Left forelimb (tissue), 1 donor: ENCODE results near the gene MATN4.

Experiments
- DNase-seq: peaks from one replicate; pipeline ENCODE4 v3.0.0-alpha.2; 2018; ENCODE audit warnings: low spot score

MATN4 gene

GRCh38 chr20:45289942-45290676, 18.0 kb downstream of the MATN4 start:
- DNase-seq = peak; percentile 56

GRCh38 chr20:45288860-45289259, 19.2 kb downstream of the MATN4 start:
- DNase-seq = peak; percentile 36

DNA sequence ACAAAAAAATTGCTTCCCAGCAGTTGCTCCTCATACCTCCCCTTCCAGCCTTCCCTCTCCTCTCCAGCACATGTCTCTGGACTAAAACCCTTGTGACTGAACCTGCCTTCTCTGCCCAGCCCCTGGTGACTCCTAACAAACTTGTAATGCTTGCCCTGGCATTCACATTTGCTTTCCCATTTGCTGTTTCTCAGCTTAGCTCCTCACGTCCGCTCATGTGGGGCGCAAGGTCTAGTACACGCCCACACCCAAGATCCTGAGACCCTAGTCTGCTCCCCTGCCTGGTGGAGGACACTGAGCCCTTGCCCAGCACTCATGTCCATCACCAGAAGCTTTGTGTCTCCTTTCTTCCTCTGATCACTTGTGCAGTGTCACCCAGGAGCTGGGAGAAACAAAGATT, 19.7 kb downstream of the MATN4 start:
- DNase-seq = no peak

DNA sequence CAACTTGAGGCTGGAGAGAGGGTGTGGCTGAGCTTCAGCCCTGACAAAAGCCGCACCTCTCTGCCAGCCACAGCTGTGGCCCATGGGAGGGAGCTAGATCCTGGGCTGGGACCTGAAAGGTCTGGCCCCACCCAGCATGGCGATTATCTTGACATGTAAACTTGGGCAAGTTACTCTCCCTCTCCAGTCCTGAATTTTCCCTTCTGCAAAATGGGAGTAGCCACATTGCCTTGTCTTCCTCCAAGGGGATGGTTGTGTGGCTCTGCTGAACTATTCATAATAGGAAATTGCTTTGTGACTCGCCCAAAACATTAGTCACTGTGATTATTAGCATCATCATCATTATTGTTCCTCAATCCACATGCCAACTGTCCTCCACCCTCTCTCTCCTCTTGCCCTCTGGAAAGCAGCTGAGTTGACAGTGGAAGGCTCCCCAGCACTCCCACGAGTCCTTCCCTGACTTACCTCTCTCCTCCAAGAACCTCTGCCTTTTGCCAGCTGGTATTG, 24.5 kb downstream of the MATN4 start:
- no peak for DNase-seq

- no peak for DNase-seq
Observed at GRCh38 chr20:45282700-45283550, 25.2 kb downstream of the MATN4 start.

GRCh38 chr20:45279992-45280391, 28.1 kb downstream of the MATN4 start:
- no peak for DNase-seq

DNA sequence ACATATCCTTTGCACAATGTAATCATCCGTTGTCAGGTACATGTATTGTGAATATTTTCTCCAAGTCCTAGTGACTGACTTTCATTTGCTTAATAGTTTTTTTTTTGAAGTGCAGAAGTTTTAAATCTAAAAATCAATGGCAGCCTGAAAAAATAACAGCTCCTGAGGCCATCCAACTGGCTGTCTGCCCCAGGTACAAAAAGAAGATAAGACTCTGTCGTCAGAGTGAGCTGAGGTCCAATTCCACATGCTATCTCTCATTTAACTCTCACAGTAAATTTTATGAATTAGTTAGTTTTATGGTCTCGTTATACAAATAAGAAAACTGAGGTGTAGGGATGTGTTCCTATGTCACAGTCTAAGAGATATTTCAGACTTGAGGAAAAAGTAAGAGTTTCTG, 32.8 kb downstream of the MATN4 start:
- no peak for DNase-seq

DNA sequence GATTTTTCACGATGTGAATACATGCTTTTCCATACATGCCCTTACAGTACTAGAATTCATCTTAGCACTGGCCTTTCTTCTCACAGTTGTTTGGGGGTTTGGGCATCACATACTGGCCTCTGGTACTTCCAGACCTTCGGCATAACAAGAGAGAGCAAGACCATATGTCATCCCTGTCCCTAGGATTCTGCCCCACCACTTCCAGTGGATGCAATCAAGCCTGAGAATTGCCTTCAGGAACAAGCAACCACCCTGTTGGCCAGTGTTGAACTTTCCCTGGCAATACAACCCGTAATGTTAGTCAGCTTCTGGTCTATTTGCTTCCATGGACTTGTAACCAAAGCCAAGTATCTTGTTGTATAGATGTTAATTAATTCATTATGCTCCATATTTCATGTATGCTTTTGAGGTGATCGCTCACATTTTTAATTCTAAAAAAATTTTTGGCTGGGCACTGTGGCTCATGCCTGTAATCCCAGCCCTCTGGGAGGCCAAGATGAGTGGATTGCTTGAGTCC, 38.3 kb downstream of the MATN4 start:
- no peak for DNase-seq

GRCh38 chr20:45269056-45269455, 39.0 kb downstream of the MATN4 start:
- no peak for DNase-seq

DNA sequence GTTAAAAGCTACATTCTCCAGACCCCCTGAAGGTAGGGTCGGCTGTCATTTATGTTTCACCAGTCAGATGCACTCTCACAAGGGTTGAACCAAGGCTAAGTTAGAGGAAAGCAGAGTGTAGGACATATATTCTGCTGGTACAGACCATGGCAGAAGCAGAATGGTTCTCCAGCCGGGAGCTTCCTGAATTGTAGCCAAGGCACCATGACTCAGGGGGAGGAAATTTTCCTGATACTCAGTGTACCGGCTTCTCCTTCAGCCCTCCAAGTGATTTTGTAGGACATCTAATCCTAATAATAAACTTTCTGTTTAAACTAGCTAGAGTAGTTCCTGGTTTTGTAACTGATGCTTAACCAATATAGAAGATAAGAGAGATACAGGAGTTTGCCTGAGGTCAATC, 39.6 kb downstream of the MATN4 start:
- no peak for DNase-seq

- no peak for DNase-seq
Observed at GRCh38 chr20:45266977-45267376, 41.1 kb downstream of the MATN4 start.

- no peak for DNase-seq
Observed at GRCh38 chr20:45263556-45264266, 44.4 kb downstream of the MATN4 start.

- DNase-seq = no peak
Observed at GRCh38 chr20:45258664-45259063, 49.4 kb downstream of the MATN4 start.

DNA sequence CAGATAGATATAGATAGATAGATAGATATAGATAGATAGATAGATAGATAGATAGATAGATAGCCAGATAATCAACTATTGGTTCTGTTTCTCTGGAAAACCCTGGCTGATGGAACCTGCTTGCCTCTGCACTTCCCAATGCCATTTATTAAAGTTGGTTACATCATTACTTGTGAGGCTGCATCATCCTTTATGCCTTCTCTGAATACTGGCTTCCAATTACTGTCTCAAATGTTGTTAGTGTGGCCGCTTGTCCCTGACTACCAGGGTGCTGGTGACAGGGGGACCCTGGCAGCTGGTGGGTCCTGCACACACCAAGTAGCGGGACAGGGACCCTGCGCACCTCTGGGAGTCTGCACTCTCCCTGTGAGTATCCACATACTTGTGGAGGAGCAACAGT, 49.8 kb downstream of the MATN4 start:
- DNase-seq = no peak

GRCh38 chr20:45257711-45258110, 50.4 kb downstream of the MATN4 start:
- no peak for DNase-seq

DNA sequence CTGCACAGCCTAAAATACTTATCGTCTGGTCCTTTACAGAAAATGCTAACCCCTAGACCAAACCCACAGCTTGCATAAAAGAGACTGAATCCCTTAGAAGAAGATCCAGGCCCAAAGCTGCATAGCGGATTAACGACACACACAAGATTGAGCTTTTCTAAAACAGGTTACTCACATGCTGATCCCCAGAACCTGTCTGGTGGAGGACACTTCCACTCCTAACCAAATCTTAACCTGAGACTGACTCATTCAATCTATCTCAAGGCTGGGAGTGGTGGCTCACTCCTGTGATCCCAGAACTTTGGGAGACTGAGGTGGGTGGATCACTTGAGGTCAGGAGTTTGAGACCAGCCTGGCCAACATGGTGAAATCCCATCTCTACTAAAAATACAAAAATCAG, 50.9 kb downstream of the MATN4 start:
- no peak for DNase-seq

GRCh38 chr20:45254383-45255262, 53.5 kb downstream of the MATN4 start, which contains the start of gene SLPI:
TSS of gene SLPI (minus strand) at chr20:45254564. CDS start at chr20:45254543, 21 bp downstream.
- no peak for DNase-seq

- DNase-seq = no peak
Observed at GRCh38 chr20:45253261-45253660, 54.8 kb downstream of the MATN4 start.

- no peak for DNase-seq
Observed at GRCh38 chr20:45251884-45252560, 56.1 kb downstream of the MATN4 start.

DNA sequence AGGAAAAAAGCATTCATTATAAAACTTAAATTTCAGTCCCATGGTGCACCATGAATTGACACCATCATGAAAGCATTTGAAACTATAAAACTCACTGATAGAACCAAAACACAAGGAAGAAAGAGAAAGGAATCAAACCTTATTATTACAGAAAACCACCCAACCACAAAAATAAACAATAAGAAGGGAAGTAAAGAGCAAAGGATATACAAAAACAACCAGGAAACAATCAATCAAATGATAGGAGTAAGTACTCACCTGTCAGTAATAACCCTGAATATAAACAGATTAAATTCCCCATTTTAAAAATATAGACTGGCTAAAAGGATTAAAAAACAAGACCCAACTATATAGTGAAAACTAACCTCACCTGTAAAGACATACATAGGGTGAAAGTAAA, 59.5 kb downstream of the MATN4 start:
- no peak for DNase-seq

- DNase-seq = no peak
Observed at GRCh38 chr20:45247865-45248264, 60.2 kb downstream of the MATN4 start.
